GM12872 (cell line): ENCODE results near the gene CHRNE.

Experiments
- CTCF ChIP-seq: IDR thresholded peaks from 3 replicates; pipeline ENCODE4 v1.5.1; 2011; ENCODE audit warnings: low read depth, mild to moderate bottlenecking, low read length, moderate library complexity; ENCODE audit not compliant: insufficient read depth

Gene CHRNE

GRCh38 chr17:4944554-4945175, 41.8 kb upstream of the CHRNE start:
- no peak for TF ChIP-seq CTCF

- TF ChIP-seq CTCF = no peak
Observed at GRCh38 chr17:4944163-4944553, 41.3 kb upstream of the CHRNE start.

GRCh38 chr17:4942760-4943508, 40.0 kb upstream of the CHRNE start:
- TF ChIP-seq CTCF = no peak

- TF ChIP-seq CTCF = no peak
Observed at GRCh38 chr17:4941319-4941610, 38.4 kb upstream of the CHRNE start.

GRCh38 chr17:4940555-4941318, 37.8 kb upstream of the CHRNE start:
- TF ChIP-seq CTCF = no peak

- no peak for TF ChIP-seq CTCF
Observed at GRCh38 chr17:4939796-4940554, 37.1 kb upstream of the CHRNE start, which contains the start of the genes RNF167 and SLC25A11. TSS of gene RNF167 (plus strand) at chr17:4940268. CDS start at chr17:4940910, 642 bp downstream. TSS of gene SLC25A11 (minus strand) at chr17:4940046. CDS start at chr17:4939910, 136 bp downstream.

- no peak for TF ChIP-seq CTCF
Observed at GRCh38 chr17:4939546-4939795, 36.6 kb upstream of the CHRNE start.
